Measurements from ENCODE around the gene CFAP298.

The CFAP298 gene

GRCh38 chr21:32603131-32603530, 9.0 kb downstream of the CFAP298 start:
- Histone ChIP-seq H3K36me3 (peaks cover 59% of the 10 kb centered on the region), H3K9me3 (no peaks in the 10 kb centered on the region), H3K4me3 (ENCODE audit: low read depth in 1 of 2, low read length in 1 of 2) (no peak overlapping the region), H3K27me3 (no peaks in the 10 kb centered on the region), H3K4me1 (ENCODE audit: control insufficient read depth in 1 of 2, insufficient read depth in 1 of 2, low read depth in 1 of 2, low read length in 1 of 2) (no peaks in the 10 kb centered on the region), H3K27ac (no peak overlapping the region)
- no peak for TF ChIP-seq CTCF (IDR thresholded peaks at IDR 0.05)

DNA sequence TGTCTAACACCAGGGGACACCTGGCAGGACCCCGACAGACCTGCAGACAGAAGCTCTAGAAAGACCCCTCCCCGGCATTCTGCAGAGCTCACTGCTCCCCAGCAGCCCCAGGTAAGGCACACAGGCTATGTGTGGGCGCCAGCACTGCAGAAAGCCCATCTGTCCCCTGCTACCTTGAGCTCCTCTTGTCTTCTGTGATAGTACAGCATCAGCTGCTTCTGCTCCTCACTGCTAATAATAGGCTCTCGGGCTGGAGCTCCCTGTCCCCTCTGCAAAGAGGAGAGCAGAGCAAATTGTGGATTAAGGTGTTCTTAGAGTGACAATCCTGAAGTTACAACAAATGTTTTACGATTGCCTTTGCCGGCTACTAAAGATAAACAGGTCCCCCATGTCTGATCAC, 10.1 kb downstream of the CFAP298 start:
- no peaks in the 10 kb centered on the region for H3K27me3 ChIP-seq
- no peaks in the 10 kb centered on the region for H3K9me3 ChIP-seq
- H3K27ac ChIP-seq: no peak overlapping the region
- no peak overlapping the region for H3K4me3 ChIP-seq (ENCODE audit: low read depth in 1 of 2, low read length in 1 of 2)
- peaks cover 59% of the 10 kb centered on the region for H3K36me3 ChIP-seq
- H3K4me1 ChIP-seq (ENCODE audit: control insufficient read depth in 1 of 2, insufficient read depth in 1 of 2, low read depth in 1 of 2, low read length in 1 of 2): no peaks in the 10 kb centered on the region
- TF ChIP-seq CTCF (IDR thresholded peaks at IDR 0.05): no peak

DNA sequence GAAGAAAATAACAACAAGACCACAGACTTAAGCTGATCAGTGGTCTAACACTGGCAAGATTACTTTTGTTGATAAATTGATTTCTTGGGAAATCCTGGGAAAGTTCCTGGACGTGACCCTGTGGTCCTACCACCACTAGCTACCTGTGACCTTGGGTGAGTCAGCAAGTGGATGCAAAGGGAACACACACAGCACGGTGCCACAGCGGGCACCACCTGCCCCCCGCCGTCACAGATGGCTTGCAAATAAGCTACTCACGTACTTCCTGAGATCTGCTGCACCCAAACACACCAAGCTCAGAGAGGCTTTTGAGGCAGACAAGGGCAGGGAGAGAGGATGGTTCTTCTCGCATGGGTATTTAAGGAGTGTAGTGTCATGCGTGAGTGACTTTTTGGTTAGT, 12.7 kb downstream of the CFAP298 start:
- Histone ChIP-seq H3K36me3 (peaks cover 38% of the 10 kb centered on the region), H3K4me3 (ENCODE audit: low read depth in 1 of 2, low read length in 1 of 2) (no peak overlapping the region), H3K27me3 (no peaks in the 10 kb centered on the region), H3K9me3 (no peaks in the 10 kb centered on the region), H3K27ac (no peak overlapping the region), H3K4me1 (ENCODE audit: control insufficient read depth in 1 of 2, insufficient read depth in 1 of 2, low read depth in 1 of 2, low read length in 1 of 2) (no peaks in the 10 kb centered on the region)
- no peak for TF ChIP-seq CTCF (IDR thresholded peaks at IDR 0.05)

DNA sequence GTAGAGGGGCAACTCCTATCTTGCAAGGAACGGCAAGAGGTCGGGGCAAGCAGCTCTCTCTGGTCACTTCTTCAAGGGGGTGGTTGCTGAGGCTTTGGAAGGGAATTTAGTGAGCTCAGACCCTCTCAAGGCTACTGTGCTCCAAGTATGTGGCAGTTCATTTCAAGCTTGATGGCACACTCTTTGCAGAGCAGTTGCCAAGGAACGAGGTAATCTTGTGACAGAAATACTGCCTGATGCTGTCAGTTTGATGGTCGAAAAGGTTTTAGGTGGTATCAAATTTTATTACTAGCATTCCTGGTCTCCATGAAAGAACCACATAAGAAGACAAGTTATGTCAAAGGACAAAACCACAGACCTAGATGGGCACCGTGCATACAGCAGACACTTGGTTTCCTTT, 13.1 kb downstream of the CFAP298 start:
- H3K36me3 ChIP-seq: peaks cover 34% of the 10 kb centered on the region
- H3K4me3 ChIP-seq (ENCODE audit: low read depth in 1 of 2, low read length in 1 of 2): no peak overlapping the region
- H3K9me3 ChIP-seq: no peaks in the 10 kb centered on the region
- H3K27me3 ChIP-seq: no peaks in the 10 kb centered on the region
- H3K4me1 ChIP-seq (ENCODE audit: control insufficient read depth in 1 of 2, insufficient read depth in 1 of 2, low read depth in 1 of 2, low read length in 1 of 2): no peaks in the 10 kb centered on the region
- no peak for TF ChIP-seq CTCF (IDR thresholded peaks at IDR 0.05)
- no peak overlapping the region for H3K27ac ChIP-seq

DNA sequence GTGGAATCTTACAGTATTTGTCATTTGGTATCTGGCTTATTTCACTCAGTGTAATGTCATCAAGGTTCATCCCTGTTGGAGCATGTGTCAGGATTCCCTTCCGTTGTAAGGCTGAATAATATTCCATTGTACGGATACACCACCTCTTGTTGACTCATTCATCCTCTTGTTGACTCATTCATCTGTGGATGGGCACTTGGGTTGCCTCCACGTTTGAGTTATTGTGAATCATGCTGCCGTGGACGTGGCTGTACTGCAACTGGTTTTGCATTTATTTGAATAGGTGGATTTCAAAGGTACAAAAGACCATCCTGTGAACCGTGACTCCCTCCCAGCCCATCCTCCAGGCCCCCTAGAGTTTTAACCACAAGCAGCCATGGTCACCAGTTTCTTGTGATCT, 15.0 kb downstream of the CFAP298 start:
- H3K4me1 ChIP-seq (ENCODE audit: control insufficient read depth in 1 of 2, insufficient read depth in 1 of 2, low read depth in 1 of 2, low read length in 1 of 2): no peaks in the 10 kb centered on the region
- H3K36me3 ChIP-seq: peaks cover 15% of the 10 kb centered on the region
- H3K9me3 ChIP-seq: no peaks in the 10 kb centered on the region
- H3K4me3 ChIP-seq (ENCODE audit: low read depth in 1 of 2, low read length in 1 of 2): no peak overlapping the region
- H3K27me3 ChIP-seq: no peaks in the 10 kb centered on the region
- H3K27ac ChIP-seq: no peak overlapping the region
- no peak for TF ChIP-seq CTCF (IDR thresholded peaks at IDR 0.05)

- TF ChIP-seq CTCF (IDR thresholded peaks at IDR 0.05): no peak
- H3K36me3 ChIP-seq: peaks cover 12% of the 10 kb centered on the region
Measured at GRCh38 chr21:32595431-32595830, 16.7 kb downstream of the CFAP298 start.

More at GRCh38 chr21:32595431-32595830, 16.7 kb downstream of the CFAP298 start:
- H3K9me3 ChIP-seq: no peaks in the 10 kb centered on the region
- no peaks in the 10 kb centered on the region for H3K4me1 ChIP-seq (ENCODE audit: control insufficient read depth in 1 of 2, insufficient read depth in 1 of 2, low read depth in 1 of 2, low read length in 1 of 2)
- H3K27me3 ChIP-seq: no peaks in the 10 kb centered on the region
- H3K27ac ChIP-seq: no peak overlapping the region
- no peak overlapping the region for H3K4me3 ChIP-seq (ENCODE audit: low read depth in 1 of 2, low read length in 1 of 2)

Measured in neutrophil (primary cell).